Kidney epithelial cell (primary cell): ENCODE measurements around the gene ZNF692. TPM values are rescaled to one million over a fixed set of nuclear protein-coding genes. Genes with fewer than 3 reads are reported as not detected.

Experiments used
- DNase-seq: peaks from one replicate; pipeline ENCODE4 v3.0.0-alpha.2; 2010; ENCODE audit warnings: low read depth
- H3K27me3 ChIP-seq: 2 replicates; pipeline ENCODE4 v1.6.0; 2011; ENCODE audit warnings: low read length; ENCODE audit not compliant: control insufficient read depth, insufficient read depth
- H3K36me3 ChIP-seq: 2 replicates; pipeline ENCODE4 v1.5.1; 2011; ENCODE audit warnings: low read length; ENCODE audit not compliant: control insufficient read depth, insufficient read depth
- H3K4me3 ChIP-seq: 2 replicates; pipeline ENCODE4 v1.5.1; 2011; ENCODE audit warnings: low read depth, mild to moderate bottlenecking, control low read depth, low read length
- CTCF ChIP-seq: IDR thresholded peaks from 2 replicates; pipeline ENCODE4 v1.5.1; 2011; ENCODE audit warnings: mild to moderate bottlenecking, moderate library complexity, low read length, control low read depth, inconsistent platforms; ENCODE audit not compliant: insufficient read depth, poor library complexity, severe bottlenecking
- total RNA-seq: library from RNA; depleted of rRNA; stranded (reverse); fragments of >200 nt; gene quantifications from 2 replicates; pipeline ENCODE4 v1.2.3, GENCODE V29; 2015

Gene ZNF692
- total RNA-seq, 1 donor from 2014 or later, result 20.4 TPM

- Histone ChIP-seq H3K4me3 (peak overlapping the region; percentile 71), H3K27me3 (no peaks in the 10 kb centered on the region), H3K36me3 (no peaks in the 10 kb centered on the region)
- no peak for TF ChIP-seq CTCF
- DNase-seq, result no peak
These were observed 33.3 kb downstream of the ZNF692 start for GRCh38 chr1:248825573-248825908.

GRCh38 chr1:248825136-248825535, 33.7 kb downstream of the ZNF692 start:
- no peaks in the 10 kb centered on the region for H3K27me3 ChIP-seq
- no peak for DNase-seq
- H3K4me3 ChIP-seq, result peak overlapping the region; percentile 71
- H3K36me3 ChIP-seq, result no peaks in the 10 kb centered on the region
- no peak for TF ChIP-seq CTCF

GRCh38 chr1:248824701-248825100, 34.2 kb downstream of the ZNF692 start:
- H3K36me3 ChIP-seq, result no peaks in the 10 kb centered on the region
- DNase-seq, result no peak
- peak overlapping the region; percentile 71 for H3K4me3 ChIP-seq
- H3K27me3 ChIP-seq, result no peaks in the 10 kb centered on the region
- no peak for TF ChIP-seq CTCF

- Histone ChIP-seq H3K27me3 (no peaks in the 10 kb centered on the region), H3K4me3 (no peak overlapping the region), H3K36me3 (no peaks in the 10 kb centered on the region)
- no peak for DNase-seq
- no peak for TF ChIP-seq CTCF
These were observed 34.6 kb downstream of the ZNF692 start for GRCh38 chr1:248824301-248824700.

GRCh38 chr1:248823517-248824001, 35.3 kb downstream of the ZNF692 start:
- H3K4me3 ChIP-seq, result no peak overlapping the region

More at GRCh38 chr1:248823517-248824001, 35.3 kb downstream of the ZNF692 start:
- Histone ChIP-seq H3K27me3 (no peaks in the 10 kb centered on the region), H3K36me3 (no peaks in the 10 kb centered on the region)
- TF ChIP-seq CTCF, result no peak
- DNase-seq, result no peak
